ENCODE measurements around the gene STRIP2.

Gene STRIP2

DNA sequence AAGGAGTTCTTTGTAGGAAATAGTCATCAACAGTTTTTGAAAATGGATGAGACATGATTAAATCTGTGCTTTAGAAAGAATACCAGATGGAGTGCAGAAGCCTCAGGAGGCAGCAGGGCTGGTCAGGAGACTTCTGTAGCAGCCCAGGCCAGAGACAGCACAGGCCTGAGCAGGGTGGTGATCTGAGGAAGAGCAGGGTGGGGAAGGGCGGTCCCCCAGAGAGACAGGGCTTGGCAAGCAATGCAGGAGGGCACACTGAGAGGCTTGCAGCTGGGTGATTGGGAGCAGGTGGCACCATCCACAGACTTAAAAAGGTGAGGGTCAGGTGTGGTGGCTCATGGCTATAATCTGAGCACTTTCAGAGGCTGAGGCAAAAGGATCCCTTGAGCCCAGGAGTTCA lies 63.8 kb downstream of the STRIP2 start (continued):
- TF ChIP-seq, protein P1, sequence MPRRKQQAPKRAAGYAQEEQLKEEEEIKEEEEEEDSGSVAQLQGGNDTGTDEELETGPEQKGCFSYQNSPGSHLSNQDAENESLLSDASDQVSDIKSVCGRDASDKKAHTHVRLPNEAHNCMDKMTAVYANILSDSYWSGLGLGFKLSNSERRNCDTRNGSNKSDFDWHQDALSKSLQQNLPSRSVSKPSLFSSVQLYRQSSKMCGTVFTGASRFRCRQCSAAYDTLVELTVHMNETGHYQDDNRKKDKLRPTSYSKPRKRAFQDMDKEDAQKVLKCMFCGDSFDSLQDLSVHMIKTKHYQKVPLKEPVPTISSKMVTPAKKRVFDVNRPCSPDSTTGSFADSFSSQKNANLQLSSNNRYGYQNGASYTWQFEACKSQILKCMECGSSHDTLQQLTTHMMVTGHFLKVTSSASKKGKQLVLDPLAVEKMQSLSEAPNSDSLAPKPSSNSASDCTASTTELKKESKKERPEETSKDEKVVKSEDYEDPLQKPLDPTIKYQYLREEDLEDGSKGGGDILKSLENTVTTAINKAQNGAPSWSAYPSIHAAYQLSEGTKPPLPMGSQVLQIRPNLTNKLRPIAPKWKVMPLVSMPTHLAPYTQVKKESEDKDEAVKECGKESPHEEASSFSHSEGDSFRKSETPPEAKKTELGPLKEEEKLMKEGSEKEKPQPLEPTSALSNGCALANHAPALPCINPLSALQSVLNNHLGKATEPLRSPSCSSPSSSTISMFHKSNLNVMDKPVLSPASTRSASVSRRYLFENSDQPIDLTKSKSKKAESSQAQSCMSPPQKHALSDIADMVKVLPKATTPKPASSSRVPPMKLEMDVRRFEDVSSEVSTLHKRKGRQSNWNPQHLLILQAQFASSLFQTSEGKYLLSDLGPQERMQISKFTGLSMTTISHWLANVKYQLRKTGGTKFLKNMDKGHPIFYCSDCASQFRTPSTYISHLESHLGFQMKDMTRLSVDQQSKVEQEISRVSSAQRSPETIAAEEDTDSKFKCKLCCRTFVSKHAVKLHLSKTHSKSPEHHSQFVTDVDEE (CRISPR knock-in tag; IDR thresholded peaks at IDR 0.05): no peak

GRCh38 chr7:129499999-129500398 lies 65.8 kb downstream of the STRIP2 start:
- TF ChIP-seq POU6F1 (CRISPR knock-in tag; IDR thresholded peaks at IDR 0.05; ENCODE audit: borderline replicate concordance, low read depth) (no peak), ESRRG (CRISPR knock-in tag; IDR thresholded peaks at IDR 0.05) (no peak), ZNF565 (CRISPR knock-in tag; conservative IDR thresholded peaks at IDR 0.05; ENCODE audit: low read depth) (no peak), ZFP3 (CRISPR knock-in tag; IDR thresholded peaks at IDR 0.05) (no peak), GLIS3 (CRISPR knock-in tag; IDR thresholded peaks at IDR 0.05) (no peak), ZNF70 (CRISPR knock-in tag; IDR thresholded peaks at IDR 0.05) (no peak), CSDC2 (CRISPR knock-in tag; IDR thresholded peaks at IDR 0.05) (no peak), CREB5 (CRISPR knock-in tag; IDR thresholded peaks at IDR 0.05; ENCODE audit: low read depth) (no peak), ISL1 (CRISPR knock-in tag; IDR thresholded peaks at IDR 0.05) (no peak), BACH2 (CRISPR knock-in tag; IDR thresholded peaks at IDR 0.05; ENCODE audit: borderline replicate concordance) (no peak), ZFP30 (CRISPR knock-in tag; IDR thresholded peaks at IDR 0.05) (no peak), SNAI2 (CRISPR knock-in tag; IDR thresholded peaks at IDR 0.05) (no peak), ZNF8 (CRISPR knock-in tag; IDR thresholded peaks at IDR 0.05) (no peak), RARB (CRISPR knock-in tag; IDR thresholded peaks at IDR 0.05) (no peak)
- TF ChIP-seq, protein P2, sequence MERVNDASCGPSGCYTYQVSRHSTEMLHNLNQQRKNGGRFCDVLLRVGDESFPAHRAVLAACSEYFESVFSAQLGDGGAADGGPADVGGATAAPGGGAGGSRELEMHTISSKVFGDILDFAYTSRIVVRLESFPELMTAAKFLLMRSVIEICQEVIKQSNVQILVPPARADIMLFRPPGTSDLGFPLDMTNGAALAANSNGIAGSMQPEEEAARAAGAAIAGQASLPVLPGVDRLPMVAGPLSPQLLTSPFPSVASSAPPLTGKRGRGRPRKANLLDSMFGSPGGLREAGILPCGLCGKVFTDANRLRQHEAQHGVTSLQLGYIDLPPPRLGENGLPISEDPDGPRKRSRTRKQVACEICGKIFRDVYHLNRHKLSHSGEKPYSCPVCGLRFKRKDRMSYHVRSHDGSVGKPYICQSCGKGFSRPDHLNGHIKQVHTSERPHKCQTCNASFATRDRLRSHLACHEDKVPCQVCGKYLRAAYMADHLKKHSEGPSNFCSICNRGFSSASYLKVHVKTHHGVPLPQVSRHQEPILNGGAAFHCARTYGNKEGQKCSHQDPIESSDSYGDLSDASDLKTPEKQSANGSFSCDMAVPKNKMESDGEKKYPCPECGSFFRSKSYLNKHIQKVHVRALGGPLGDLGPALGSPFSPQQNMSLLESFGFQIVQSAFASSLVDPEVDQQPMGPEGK (CRISPR knock-in tag; IDR thresholded peaks at IDR 0.05; ENCODE audit: borderline replicate concordance): no peak
- TF ChIP-seq, protein P1 (CRISPR knock-in tag; IDR thresholded peaks at IDR 0.05): no peak
- TF ChIP-seq, protein P3, sequence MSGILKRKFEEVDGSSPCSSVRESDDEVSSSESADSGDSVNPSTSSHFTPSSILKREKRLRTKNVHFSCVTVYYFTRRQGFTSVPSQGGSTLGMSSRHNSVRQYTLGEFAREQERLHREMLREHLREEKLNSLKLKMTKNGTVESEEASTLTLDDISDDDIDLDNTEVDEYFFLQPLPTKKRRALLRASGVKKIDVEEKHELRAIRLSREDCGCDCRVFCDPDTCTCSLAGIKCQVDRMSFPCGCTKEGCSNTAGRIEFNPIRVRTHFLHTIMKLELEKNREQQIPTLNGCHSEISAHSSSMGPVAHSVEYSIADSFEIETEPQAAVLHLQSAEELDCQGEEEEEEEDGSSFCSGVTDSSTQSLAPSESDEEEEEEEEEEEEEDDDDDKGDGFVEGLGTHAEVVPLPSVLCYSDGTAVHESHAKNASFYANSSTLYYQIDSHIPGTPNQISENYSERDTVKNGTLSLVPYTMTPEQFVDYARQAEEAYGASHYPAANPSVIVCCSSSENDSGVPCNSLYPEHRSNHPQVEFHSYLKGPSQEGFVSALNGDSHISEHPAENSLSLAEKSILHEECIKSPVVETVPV (CRISPR knock-in tag; IDR thresholded peaks at IDR 0.05): no peak
- ATAC-seq: no peak
